IPS DF 6.9 (cell line): Measurements from ENCODE around the gene TTLL7.

ENCODE experiments used
- DNase-seq: peaks from one replicate; pipeline ENCODE4 v3.0.0-alpha.2; 2013; ENCODE audit warnings: low read depth, low spot score
- H3K27ac ChIP-seq: one replicate; pipeline ENCODE4 v1.5.1; 2013; ENCODE audit warnings: low read length, control low read depth
- H3K27me3 ChIP-seq: 2 replicates; pipeline ENCODE4 v1.6.1; 2013; ENCODE audit warnings: mild to moderate bottlenecking, low read length; ENCODE audit not compliant: control insufficient read depth, insufficient read depth
- H3K36me3 ChIP-seq: 2 replicates; pipeline ENCODE4 v1.6.1; 2013; ENCODE audit warnings: low read length; ENCODE audit not compliant: control insufficient read depth, insufficient read depth
- H3K4me1 ChIP-seq: 2 replicates; pipeline ENCODE4 v1.6.1; 2013; ENCODE audit warnings: low read length; ENCODE audit not compliant: control insufficient read depth, insufficient read depth
- H3K4me3 ChIP-seq: 2 replicates; pipeline ENCODE4 v1.5.1; 2013; ENCODE audit warnings: mild to moderate bottlenecking, low read length
- H3K9me3 ChIP-seq: 2 replicates; pipeline ENCODE4 v1.6.1; 2013; ENCODE audit warnings: low read length, inconsistent platforms; ENCODE audit not compliant: control insufficient read depth, insufficient read depth
- WGBS: extraction: QIAGEN DNeasy Blood & Tissue Kit; methylation state at CpG from one replicate; pipeline ENCODE4 v1.1.7; 2013; ENCODE audit warnings: mixed read lengths, missing lambda C conversion rate; ENCODE audit not compliant: insufficient read length, insufficient coverage; 5-methylcytosine and 5-hydroxymethylcytosine counted together

The TTLL7 gene

DNA sequence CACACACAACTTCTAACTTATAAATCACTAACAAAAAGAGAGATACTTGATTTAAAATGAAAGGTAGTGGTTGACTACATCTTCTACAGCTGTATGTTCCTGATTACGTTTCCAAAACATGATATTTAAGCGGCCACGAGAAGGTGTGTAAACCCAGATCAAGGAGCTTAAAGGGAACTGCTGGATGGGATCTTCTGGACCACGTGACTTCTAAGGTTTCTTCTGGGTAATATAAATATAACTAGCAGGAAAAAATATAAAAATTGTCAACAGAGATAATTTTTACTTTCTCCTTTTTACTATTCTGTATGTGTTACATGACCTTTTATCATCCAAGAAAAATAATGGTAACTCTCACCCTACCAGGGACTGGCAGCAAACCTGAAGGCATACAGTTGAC is 66.2 kb downstream of the TTLL7 start:
- H3K9me3 ChIP-seq: no peaks in the 10 kb centered on the region
- H3K4me3 ChIP-seq: no peak overlapping the region
- H3K27ac ChIP-seq: no peak overlapping the region
- no peaks in the 10 kb centered on the region for H3K4me1 ChIP-seq
- no peaks in the 10 kb centered on the region for H3K27me3 ChIP-seq
- DNase-seq: no peak
- no CpG with 5 or more reads among the region's 4 CpGs for WGBS
- H3K36me3 ChIP-seq: no peaks in the 10 kb centered on the region

- WGBS: no CpG with 5 or more reads among the region's 4 CpGs
Measured at GRCh38 chr1:83932281-83932680, 66.7 kb downstream of the TTLL7 start.

DNA sequence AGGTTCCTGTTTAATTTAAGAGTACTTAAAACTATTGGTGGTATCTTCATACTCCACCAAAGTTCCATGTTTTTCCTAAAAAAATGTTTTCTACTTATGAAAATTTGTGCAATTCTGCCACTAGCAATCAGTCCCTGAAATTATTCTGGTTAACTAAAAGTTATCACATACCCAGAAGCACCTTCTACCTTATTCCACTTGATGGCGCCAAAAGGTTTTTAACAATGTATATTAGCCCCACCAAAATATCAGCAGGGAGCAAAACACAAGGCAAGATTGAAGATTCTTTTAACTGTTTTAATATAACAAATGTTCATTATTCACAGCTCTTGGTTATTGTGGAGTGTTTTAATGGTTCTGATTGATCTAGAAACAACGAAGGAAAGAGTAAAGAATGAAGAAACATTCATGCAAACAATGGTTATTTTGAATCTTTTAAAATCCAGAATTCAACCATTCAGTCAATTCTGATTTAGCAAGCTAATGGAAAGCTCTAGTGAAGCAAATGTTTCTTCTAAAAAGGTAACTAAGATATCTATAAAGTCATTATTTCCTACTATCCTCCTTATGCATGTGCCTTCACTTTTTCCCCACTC is 67.2 kb downstream of the TTLL7 start:
- DNase-seq: no peak
- WGBS: no CpG with 5 or more reads among the region's 2 CpGs
- no peaks in the 10 kb centered on the region for H3K4me1 ChIP-seq
- no peaks in the 10 kb centered on the region for H3K9me3 ChIP-seq
- no peak overlapping the region for H3K4me3 ChIP-seq
- no peak overlapping the region for H3K27ac ChIP-seq
- H3K36me3 ChIP-seq: no peaks in the 10 kb centered on the region
- no peaks in the 10 kb centered on the region for H3K27me3 ChIP-seq

More at GRCh38 chr1:83932281-83932680, 66.7 kb downstream of the TTLL7 start:
- no peaks in the 10 kb centered on the region for H3K4me1 ChIP-seq
- no peak overlapping the region for H3K27ac ChIP-seq
- H3K27me3 ChIP-seq: no peaks in the 10 kb centered on the region
- no peak overlapping the region for H3K4me3 ChIP-seq
- no peaks in the 10 kb centered on the region for H3K9me3 ChIP-seq
- DNase-seq: no peak
- no peaks in the 10 kb centered on the region for H3K36me3 ChIP-seq

DNA sequence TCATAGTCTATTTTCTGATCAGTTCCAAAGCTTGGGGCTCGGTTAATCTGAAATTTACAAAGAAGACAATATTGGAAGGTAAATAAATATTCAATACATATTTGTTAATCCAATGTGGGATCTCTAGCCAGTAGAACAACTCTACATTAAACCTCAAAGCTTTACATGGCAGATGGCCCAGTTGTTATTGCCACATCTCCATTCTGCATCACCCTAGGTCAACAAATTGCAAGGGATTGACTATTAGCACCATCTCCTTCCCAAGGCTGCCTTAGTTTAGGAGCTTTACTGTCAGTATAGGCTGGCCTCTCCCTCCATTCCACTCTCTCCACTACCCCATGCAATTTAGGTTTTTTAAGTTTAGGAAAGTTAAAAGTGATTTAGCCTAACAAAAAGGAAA is 69.7 kb downstream of the TTLL7 start:
- Histone ChIP-seq H3K4me3 (no peak overlapping the region), H3K27ac (no peak overlapping the region), H3K27me3 (no peaks in the 10 kb centered on the region), H3K36me3 (no peaks in the 10 kb centered on the region), H3K4me1 (no peaks in the 10 kb centered on the region), H3K9me3 (no peaks in the 10 kb centered on the region)
- DNase-seq: no peak
- WGBS: no CpG with 5 or more reads among the region's 1 CpG

GRCh38 chr1:83928396-83928795 is 70.5 kb downstream of the TTLL7 start:
- no peaks in the 10 kb centered on the region for H3K4me1 ChIP-seq
- H3K27me3 ChIP-seq: no peaks in the 10 kb centered on the region
- H3K9me3 ChIP-seq: no peaks in the 10 kb centered on the region
- no peak for DNase-seq
- H3K4me3 ChIP-seq: no peak overlapping the region
- no peak overlapping the region for H3K27ac ChIP-seq
- H3K36me3 ChIP-seq: no peaks in the 10 kb centered on the region

GRCh38 chr1:83927701-83928100 is 71.2 kb downstream of the TTLL7 start:
- no peak overlapping the region for H3K4me3 ChIP-seq
- H3K4me1 ChIP-seq: no peaks in the 10 kb centered on the region
- no peak overlapping the region for H3K27ac ChIP-seq
- no peak for DNase-seq
- no peaks in the 10 kb centered on the region for H3K9me3 ChIP-seq
- WGBS: no CpG with 5 or more reads among the region's 1 CpG
- H3K27me3 ChIP-seq: no peaks in the 10 kb centered on the region
- H3K36me3 ChIP-seq: no peaks in the 10 kb centered on the region

- no peak for DNase-seq
- no peaks in the 10 kb centered on the region for H3K9me3 ChIP-seq
Measured at GRCh38 chr1:83927061-83927460, 71.9 kb downstream of the TTLL7 start.

DNA sequence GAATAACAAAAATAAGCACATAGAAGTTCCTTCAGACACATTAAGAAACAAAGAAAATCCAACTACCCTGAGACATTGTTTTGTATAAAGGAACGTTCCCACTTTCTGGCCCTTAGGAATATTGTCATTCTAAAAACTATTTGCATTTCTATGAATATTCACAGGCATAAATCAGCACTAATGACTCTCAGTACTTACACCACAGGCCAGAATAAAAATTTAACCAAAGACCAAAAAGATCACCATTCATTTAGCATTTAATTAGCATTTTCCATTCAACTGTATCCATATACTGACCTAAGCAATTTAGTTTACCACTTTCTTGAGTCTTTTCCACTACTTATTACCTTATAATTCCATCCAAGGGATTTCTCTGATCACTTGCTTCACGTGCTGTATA is 75.4 kb downstream of the TTLL7 start:
- Histone ChIP-seq H3K4me1 (no peaks in the 10 kb centered on the region), H3K4me3 (no peak overlapping the region), H3K27me3 (no peaks in the 10 kb centered on the region), H3K9me3 (no peaks in the 10 kb centered on the region), H3K36me3 (no peaks in the 10 kb centered on the region), H3K27ac (no peak overlapping the region)
- DNase-seq: no peak
- WGBS: no CpG with 5 or more reads among the region's 2 CpGs

More at GRCh38 chr1:83927061-83927460, 71.9 kb downstream of the TTLL7 start:
- no peaks in the 10 kb centered on the region for H3K27me3 ChIP-seq
- H3K4me1 ChIP-seq: no peaks in the 10 kb centered on the region
- no peak overlapping the region for H3K27ac ChIP-seq
- no peaks in the 10 kb centered on the region for H3K36me3 ChIP-seq
- H3K4me3 ChIP-seq: no peak overlapping the region

DNA sequence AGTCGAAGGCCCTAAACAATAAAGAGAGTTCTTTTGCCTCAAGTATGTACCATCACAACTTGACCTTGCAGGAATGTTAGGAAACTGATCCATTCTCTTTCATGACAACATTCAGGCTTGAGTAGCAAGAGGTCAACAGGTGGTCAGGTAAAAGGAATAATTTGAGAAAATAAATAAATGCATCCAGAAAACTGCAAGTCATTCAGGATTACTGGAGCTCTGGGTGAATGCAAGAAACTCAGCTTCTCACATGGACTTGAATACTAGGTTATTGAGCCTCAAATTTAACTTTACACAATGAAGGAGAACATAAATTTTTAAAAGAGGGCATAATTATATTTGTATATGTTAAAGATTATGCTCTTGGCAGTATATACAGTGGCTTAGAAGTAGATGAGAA is 76.5 kb downstream of the TTLL7 start:
- Histone ChIP-seq H3K36me3 (no peaks in the 10 kb centered on the region), H3K27me3 (no peaks in the 10 kb centered on the region), H3K9me3 (no peaks in the 10 kb centered on the region), H3K4me1 (no peaks in the 10 kb centered on the region), H3K27ac (no peak overlapping the region), H3K4me3 (no peak overlapping the region)
- DNase-seq: no peak
- WGBS: no CpG with 5 or more reads among the region's 1 CpG

- H3K27me3 ChIP-seq: no peaks in the 10 kb centered on the region
- WGBS: no CpG with 5 or more reads among the region's 1 CpG
- H3K36me3 ChIP-seq: no peaks in the 10 kb centered on the region
- H3K4me1 ChIP-seq: no peaks in the 10 kb centered on the region
- no peak overlapping the region for H3K27ac ChIP-seq
- H3K9me3 ChIP-seq: no peaks in the 10 kb centered on the region
- no peak overlapping the region for H3K4me3 ChIP-seq
- DNase-seq: no peak
Measured at GRCh38 chr1:83920320-83920719, 78.6 kb downstream of the TTLL7 start.

- no CpG with 5 or more reads among the region's 1 CpG for WGBS
- H3K27me3 ChIP-seq: no peaks in the 10 kb centered on the region
- DNase-seq: no peak
Measured at GRCh38 chr1:83919872-83920271, 79.1 kb downstream of the TTLL7 start.

More at GRCh38 chr1:83919872-83920271, 79.1 kb downstream of the TTLL7 start:
- no peaks in the 10 kb centered on the region for H3K36me3 ChIP-seq
- no peak overlapping the region for H3K27ac ChIP-seq
- H3K4me1 ChIP-seq: no peaks in the 10 kb centered on the region
- no peak overlapping the region for H3K4me3 ChIP-seq
- no peaks in the 10 kb centered on the region for H3K9me3 ChIP-seq
